HL-60 (cell line): ENCODE measurements around the gene CDK5RAP1.

Experiments
- DNase-seq, 2 experiments: peaks; one replicate each; pipeline ENCODE4 v3.0.0-alpha.2; 2010 to 2020; ENCODE audit warnings: low read depth in 1 of 2, low spot score in 1 of 2
- H3K27ac ChIP-seq: fragments of 250-450 bp; sonication (Bioruptor Pico); replicated peaks from 2 replicates; pipeline ENCODE4 v1.5.1; 2020; ENCODE audit warnings: mild to moderate bottlenecking, moderate library complexity
- H3K27me3 ChIP-seq: fragments of 250-450 bp; sonication (Bioruptor Pico); 2 replicates; pipeline ENCODE4 v1.5.1; 2021; ENCODE audit warnings: mild to moderate bottlenecking, moderate library complexity; ENCODE audit not compliant: insufficient read depth, poor library complexity, severe bottlenecking
- H3K4me3 ChIP-seq: replicated peaks from 2 replicates; pipeline ENCODE4 v1.5.1; 2011; ENCODE audit warnings: mild to moderate bottlenecking, control low read depth, low read length; ENCODE audit not compliant: insufficient read depth
- GABPA ChIP-seq: IDR thresholded peaks from 2 replicates; pipeline ENCODE4 v1.6.1; 2012; ENCODE audit warnings: low read depth
- POLR2AphosphoS5 ChIP-seq: IDR thresholded peaks from 2 replicates; pipeline ENCODE4 v1.6.1; 2012; ENCODE audit warnings: low read depth
- SPI1 ChIP-seq: IDR thresholded peaks from 2 replicates; pipeline ENCODE4 v1.6.1; 2012; ENCODE audit warnings: low read depth, mild to moderate bottlenecking, borderline replicate concordance
- TF ChIP-seq, protein P1 (sequence below): IDR thresholded peaks from 2 replicates; pipeline ENCODE4 v1.6.1; 2012; ENCODE audit warnings: low read depth; ENCODE audit not compliant: insufficient replicate concordance
- TF ChIP-seq, protein P2 (sequence below): IDR thresholded peaks from one replicate; pipeline ENCODE4 v1.5.1; 2011; ENCODE audit warnings: low read length, control low read depth, inconsistent platforms; ENCODE audit not compliant: insufficient read depth

Gene CDK5RAP1

DNA sequence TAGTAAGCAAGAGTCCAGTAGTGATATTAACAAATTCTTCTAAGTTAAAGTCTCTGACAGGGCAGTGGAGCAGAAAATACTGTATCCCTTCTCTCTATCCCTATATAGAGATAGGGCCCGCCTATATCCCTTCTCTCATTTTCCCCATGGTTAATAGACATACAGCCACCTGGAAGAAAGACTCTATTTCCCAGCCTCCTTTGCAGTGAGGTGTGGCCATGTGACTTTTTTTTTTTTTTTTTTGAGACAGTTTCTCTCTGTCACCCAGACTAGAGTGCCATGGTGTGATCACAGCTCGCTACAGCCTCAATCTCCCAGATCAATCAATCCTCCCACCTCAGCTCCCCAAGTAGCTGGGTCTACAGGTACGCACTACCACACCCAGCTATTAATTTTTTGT, 16.7 kb upstream of the CDK5RAP1 start:
- H3K27ac ChIP-seq: no peak overlapping the region
- TF ChIP-seq SPI1 (no peak), POLR2AphosphoS5 (no peak), GABPA (no peak)
- TF ChIP-seq, protein P1, sequence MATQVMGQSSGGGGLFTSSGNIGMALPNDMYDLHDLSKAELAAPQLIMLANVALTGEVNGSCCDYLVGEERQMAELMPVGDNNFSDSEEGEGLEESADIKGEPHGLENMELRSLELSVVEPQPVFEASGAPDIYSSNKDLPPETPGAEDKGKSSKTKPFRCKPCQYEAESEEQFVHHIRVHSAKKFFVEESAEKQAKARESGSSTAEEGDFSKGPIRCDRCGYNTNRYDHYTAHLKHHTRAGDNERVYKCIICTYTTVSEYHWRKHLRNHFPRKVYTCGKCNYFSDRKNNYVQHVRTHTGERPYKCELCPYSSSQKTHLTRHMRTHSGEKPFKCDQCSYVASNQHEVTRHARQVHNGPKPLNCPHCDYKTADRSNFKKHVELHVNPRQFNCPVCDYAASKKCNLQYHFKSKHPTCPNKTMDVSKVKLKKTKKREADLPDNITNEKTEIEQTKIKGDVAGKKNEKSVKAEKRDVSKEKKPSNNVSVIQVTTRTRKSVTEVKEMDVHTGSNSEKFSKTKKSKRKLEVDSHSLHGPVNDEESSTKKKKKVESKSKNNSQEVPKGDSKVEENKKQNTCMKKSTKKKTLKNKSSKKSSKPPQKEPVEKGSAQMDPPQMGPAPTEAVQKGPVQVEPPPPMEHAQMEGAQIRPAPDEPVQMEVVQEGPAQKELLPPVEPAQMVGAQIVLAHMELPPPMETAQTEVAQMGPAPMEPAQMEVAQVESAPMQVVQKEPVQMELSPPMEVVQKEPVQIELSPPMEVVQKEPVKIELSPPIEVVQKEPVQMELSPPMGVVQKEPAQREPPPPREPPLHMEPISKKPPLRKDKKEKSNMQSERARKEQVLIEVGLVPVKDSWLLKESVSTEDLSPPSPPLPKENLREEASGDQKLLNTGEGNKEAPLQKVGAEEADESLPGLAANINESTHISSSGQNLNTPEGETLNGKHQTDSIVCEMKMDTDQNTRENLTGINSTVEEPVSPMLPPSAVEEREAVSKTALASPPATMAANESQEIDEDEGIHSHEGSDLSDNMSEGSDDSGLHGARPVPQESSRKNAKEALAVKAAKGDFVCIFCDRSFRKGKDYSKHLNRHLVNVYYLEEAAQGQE: no peak
- TF ChIP-seq, protein P2, sequence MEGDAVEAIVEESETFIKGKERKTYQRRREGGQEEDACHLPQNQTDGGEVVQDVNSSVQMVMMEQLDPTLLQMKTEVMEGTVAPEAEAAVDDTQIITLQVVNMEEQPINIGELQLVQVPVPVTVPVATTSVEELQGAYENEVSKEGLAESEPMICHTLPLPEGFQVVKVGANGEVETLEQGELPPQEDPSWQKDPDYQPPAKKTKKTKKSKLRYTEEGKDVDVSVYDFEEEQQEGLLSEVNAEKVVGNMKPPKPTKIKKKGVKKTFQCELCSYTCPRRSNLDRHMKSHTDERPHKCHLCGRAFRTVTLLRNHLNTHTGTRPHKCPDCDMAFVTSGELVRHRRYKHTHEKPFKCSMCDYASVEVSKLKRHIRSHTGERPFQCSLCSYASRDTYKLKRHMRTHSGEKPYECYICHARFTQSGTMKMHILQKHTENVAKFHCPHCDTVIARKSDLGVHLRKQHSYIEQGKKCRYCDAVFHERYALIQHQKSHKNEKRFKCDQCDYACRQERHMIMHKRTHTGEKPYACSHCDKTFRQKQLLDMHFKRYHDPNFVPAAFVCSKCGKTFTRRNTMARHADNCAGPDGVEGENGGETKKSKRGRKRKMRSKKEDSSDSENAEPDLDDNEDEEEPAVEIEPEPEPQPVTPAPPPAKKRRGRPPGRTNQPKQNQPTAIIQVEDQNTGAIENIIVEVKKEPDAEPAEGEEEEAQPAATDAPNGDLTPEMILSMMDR: no peak
- H3K4me3 ChIP-seq: no peak overlapping the region
- no peak for DNase-seq
- no peaks in the 10 kb centered on the region for H3K27me3 ChIP-seq

DNA sequence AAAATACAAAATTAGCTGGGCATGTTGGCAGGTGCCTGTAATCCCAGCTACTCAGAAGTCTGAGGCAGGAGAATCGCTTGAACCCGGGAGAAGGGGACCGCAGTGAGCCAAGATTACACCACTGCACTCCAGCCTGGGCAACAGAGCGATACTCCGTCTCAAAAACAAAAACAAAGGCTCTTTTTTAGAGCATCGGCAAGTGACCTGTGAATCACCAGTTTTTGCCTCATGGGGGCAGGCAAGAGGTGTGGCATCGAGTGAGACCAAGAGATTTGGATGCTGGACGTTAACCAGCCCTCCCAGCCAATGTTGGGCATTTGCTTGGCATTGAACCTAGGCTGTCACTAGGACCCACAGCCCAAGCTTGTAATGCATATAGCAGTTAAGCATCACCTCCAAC, 14.6 kb upstream of the CDK5RAP1 start:
- Histone ChIP-seq H3K4me3 (no peak overlapping the region), H3K27me3 (no peaks in the 10 kb centered on the region), H3K27ac (no peak overlapping the region)
- DNase-seq: peak in 1 of 2 experiments; percentile 4
- TF ChIP-seq GABPA (no peak), SPI1 (no peak), POLR2AphosphoS5 (no peak)
- TF ChIP-seq, protein P2: no peak
- TF ChIP-seq, protein P1: no peak

DNA sequence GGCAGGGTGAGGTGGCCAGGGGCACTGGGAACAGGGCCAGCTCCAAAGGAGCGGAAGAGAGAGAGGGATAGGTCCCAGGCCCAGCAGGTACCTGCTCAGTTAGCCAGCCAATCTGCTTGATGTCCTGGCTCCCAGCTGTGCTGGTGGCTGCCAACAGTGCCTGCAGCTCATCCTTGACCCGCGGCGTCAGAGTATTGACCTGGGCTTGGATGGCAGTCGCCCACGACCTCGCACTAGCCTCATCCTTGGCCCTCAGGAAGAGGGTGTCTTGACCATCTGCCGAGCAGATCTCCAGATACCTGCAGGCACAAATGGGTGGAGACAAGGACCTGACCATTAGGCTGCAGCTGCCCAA, 11.1 kb upstream of the CDK5RAP1 start:
- no peaks in the 10 kb centered on the region for H3K27me3 ChIP-seq
- no peak overlapping the region for H3K27ac ChIP-seq
- no peak overlapping the region for H3K4me3 ChIP-seq
- TF ChIP-seq, protein P2: no peak
- TF ChIP-seq GABPA: no peak
- TF ChIP-seq, protein P1: no peak
- TF ChIP-seq SPI1: no peak
- TF ChIP-seq POLR2AphosphoS5: no peak
- no peak for DNase-seq
